GM12874 (cell line): ENCODE results near the gene GSK3B.

Source experiments
- CTCF ChIP-seq: IDR thresholded peaks from 2 replicates; pipeline ENCODE4 v1.5.1; 2011; ENCODE audit warnings: low read depth, mild to moderate bottlenecking, control low read depth, low read length, moderate library complexity; ENCODE audit not compliant: insufficient read depth

GSK3B gene

GRCh38 chr3:120093911-120094775 lies at the start of gene GSK3B:
GSK3B (minus strand) TSS chr3:120094447; CDS start chr3:120093434, 1,013 bp downstream.
- TF ChIP-seq CTCF: no peak

GRCh38 chr3:120143676-120144075 lies 49.4 kb upstream of the GSK3B start:
- TF ChIP-seq CTCF: no peak

- no peak for TF ChIP-seq CTCF
Observed at GRCh38 chr3:120142236-120142635, 48.0 kb upstream of the GSK3B start.

GRCh38 chr3:120140098-120140742 lies 46.0 kb upstream of the GSK3B start:
- no peak for TF ChIP-seq CTCF

DNA sequence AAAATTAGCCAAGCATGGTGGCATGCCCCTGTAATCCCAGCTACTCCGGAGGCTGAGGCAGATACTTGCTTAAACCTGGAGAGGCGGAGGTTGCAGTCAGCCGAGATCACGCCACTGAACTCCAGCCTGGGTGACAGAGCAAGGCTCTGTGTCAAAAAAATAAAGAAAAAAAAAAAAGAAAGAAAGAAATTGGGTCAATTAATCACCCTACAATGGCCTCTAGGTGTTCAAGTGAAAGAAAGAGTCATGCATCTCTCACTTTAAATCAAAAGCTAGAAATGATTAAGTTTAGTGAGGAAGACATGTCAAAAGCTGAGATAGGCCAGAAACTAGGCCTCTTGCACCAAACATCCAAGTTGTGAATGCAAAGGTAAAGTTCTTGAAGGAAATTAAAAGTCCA lies 44.9 kb upstream of the GSK3B start:
- no peak for TF ChIP-seq CTCF

- TF ChIP-seq CTCF: no peak
Observed at GRCh38 chr3:120137548-120137947, 43.3 kb upstream of the GSK3B start.

- no peak for TF ChIP-seq CTCF
Observed at GRCh38 chr3:120130656-120131055, 36.4 kb upstream of the GSK3B start.
